HG03135 (cell line): Measurements from ENCODE around the gene SCYL3.
"Not testable (repeated sequence)": the region's sequence is repeated elsewhere in the genome, so short reads cannot be mapped to it uniquely, and the experiment has no call there.

ENCODE experiments used
- ATAC-seq: cut with Tn5 transposase; IDR thresholded peaks from one replicate; pipeline ENCODE4 v1.9.1; 2021; ENCODE audit warnings: mild to moderate bottlenecking, moderate library complexity; ENCODE audit not compliant: unreplicated experiment

The SCYL3 gene

GRCh38 chr1:169829671-169830070 is 64.0 kb downstream of the SCYL3 start:
- no peak for ATAC-seq

GRCh38 chr1:169824153-169824552 is 69.5 kb downstream of the SCYL3 start:
- no peak for ATAC-seq

- ATAC-seq: no peak
These were observed 72.2 kb downstream of the SCYL3 start for GRCh38 chr1:169821500-169821899.

GRCh38 chr1:169816617-169817016 is 77.1 kb downstream of the SCYL3 start:
- ATAC-seq: no peak

GRCh38 chr1:169814265-169814664 is 79.4 kb downstream of the SCYL3 start:
- no peak for ATAC-seq

GRCh38 chr1:169812131-169812530 is 81.6 kb downstream of the SCYL3 start:
- no peak for ATAC-seq

- not testable (repeated sequence) for ATAC-seq
These were observed 82.2 kb downstream of the SCYL3 start for GRCh38 chr1:169811418-169812035.

GRCh38 chr1:169809370-169810095 is 84.2 kb downstream of the SCYL3 start:
- no peak for ATAC-seq

- no peak for ATAC-seq
These were observed 88.8 kb downstream of the SCYL3 start for GRCh38 chr1:169804941-169805340.

GRCh38 chr1:169802888-169803287 is 90.8 kb downstream of the SCYL3 start:
- no peak for ATAC-seq
